GM23338 (cell line): ENCODE measurements around the gene EXO5. TPM values are rescaled to one million over a fixed set of nuclear protein-coding genes. Genes with fewer than 3 reads are reported as not detected.
"Not testable (repeated sequence)": the region's sequence is repeated elsewhere in the genome, so short reads cannot be mapped to it uniquely, and the experiment has no call there.

Source experiments
- ATAC-seq: fragments of 200-7000 bp; cut with Tn5 transposase; 3 replicates; pipeline ENCODE4 v1.9.1; 2020
- DNase-seq: peaks from one replicate; pipeline ENCODE4 v3.0.0-alpha.2; 2015; ENCODE audit warnings: low spot score
- H2AFZ ChIP-seq: fragments of 200-600 bp; sonication (generic); 2 replicates; pipeline ENCODE4 v1.8.0; 2016; ENCODE audit warnings: antibody characterized with exemption, mild to moderate bottlenecking, moderate library complexity
- H3F3A ChIP-seq: fragments of 200-600 bp; sonication (generic); replicated peaks from 2 replicates; pipeline ENCODE4 v1.8.0; 2017; ENCODE audit warnings: antibody characterized with exemption, mixed run types, low read depth
- H3K27ac ChIP-seq: fragments of 200-600 bp; sonication (generic); 2 replicates; pipeline ENCODE4 v1.6.1; 2016; ENCODE audit warnings: low read depth
- H3K27me3 ChIP-seq: fragments of 200-600 bp; sonication (generic); 2 replicates; pipeline ENCODE4 v1.8.0; 2016; ENCODE audit warnings: mild to moderate bottlenecking, mixed run types, moderate library complexity; ENCODE audit not compliant: insufficient read depth
- H3K36me3 ChIP-seq: fragments of 200-600 bp; sonication (generic); 2 replicates; pipeline ENCODE4 v1.8.0; 2016; ENCODE audit warnings: mild to moderate bottlenecking; ENCODE audit not compliant: insufficient read depth
- H3K4me1 ChIP-seq: fragments of 200-600 bp; sonication (generic); 2 replicates; pipeline ENCODE4 v1.8.0; 2016; ENCODE audit warnings: mild to moderate bottlenecking, moderate library complexity; ENCODE audit not compliant: insufficient read depth
- H3K4me2 ChIP-seq: fragments of 200-600 bp; sonication (generic); 2 replicates; pipeline ENCODE4 v1.7.1; 2017; ENCODE audit warnings: mixed run types
- H3K4me3 ChIP-seq: fragments of 200-600 bp; sonication (generic); 2 replicates; pipeline ENCODE4 v1.6.1; 2016; ENCODE audit warnings: mixed run types
- H3K79me2 ChIP-seq: fragments of 200-600 bp; sonication (generic); replicated peaks from 2 replicates; pipeline ENCODE4 v1.8.0; 2017; ENCODE audit warnings: mild to moderate bottlenecking; ENCODE audit not compliant: insufficient read depth
- H3K9me2 ChIP-seq: fragments of 200-600 bp; sonication (generic); 2 replicates; pipeline ENCODE4 v1.8.0; 2017; ENCODE audit not compliant: insufficient read depth
- H4K20me1 ChIP-seq: fragments of 200-600 bp; sonication (generic); replicated peaks from 2 replicates; pipeline ENCODE4 v1.8.0; 2017; ENCODE audit warnings: mild to moderate bottlenecking; ENCODE audit not compliant: insufficient read depth
- H3K27ac Mint-ChIP-seq: 2 replicates; pipeline ENCODE4 v1.8.0; 2020; ENCODE audit warnings: inconsistent platforms, mild to moderate bottlenecking, moderate library complexity, mixed read lengths
- H3K27me3 Mint-ChIP-seq: 3 replicates; pipeline ENCODE4 v1.8.0; 2022; ENCODE audit warnings: low read depth, mild to moderate bottlenecking, moderate library complexity, mixed read lengths, inconsistent platforms; ENCODE audit not compliant: insufficient read depth, poor library complexity
- H3K36me3 Mint-ChIP-seq: 3 replicates; pipeline ENCODE4 v1.8.0; 2021; ENCODE audit warnings: low read depth, mild to moderate bottlenecking, inconsistent platforms, moderate library complexity, mixed read lengths
- H3K4me1 Mint-ChIP-seq: 3 replicates; pipeline ENCODE4 v1.8.0; 2020; ENCODE audit warnings: mild to moderate bottlenecking, inconsistent platforms, mixed read lengths
- H3K4me3 Mint-ChIP-seq: 3 replicates; pipeline ENCODE4 v1.8.0; 2021; ENCODE audit warnings: moderate library complexity, mild to moderate bottlenecking, inconsistent platforms, mixed read lengths
- H3K9me3 Mint-ChIP-seq: 3 replicates; pipeline ENCODE4 v1.8.0; 2020; ENCODE audit warnings: moderate library complexity, mild to moderate bottlenecking, inconsistent platforms, mixed read lengths
- EZH2 ChIP-seq: fragments of 200-600 bp; sonication (generic); IDR thresholded peaks from one replicate; pipeline ENCODE4 v1.8.0; 2017; ENCODE audit warnings: antibody characterized with exemption, mild to moderate bottlenecking, low read depth; ENCODE audit not compliant: unreplicated experiment
- EZH2phosphoT487 ChIP-seq: fragments of 200-600 bp; sonication (generic); IDR thresholded peaks from one replicate; pipeline ENCODE4 v1.8.1; 2018; ENCODE audit warnings: antibody characterized with exemption; ENCODE audit not compliant: unreplicated experiment
- JUNB ChIP-seq: IDR thresholded peaks from one replicate; pipeline ENCODE4 v1.6.1; 2016; ENCODE audit warnings: antibody characterized with exemption; ENCODE audit not compliant: unreplicated experiment
- REST ChIP-seq: IDR thresholded peaks from one replicate; pipeline ENCODE4 v1.6.1; 2018; ENCODE audit warnings: antibody characterized with exemption; ENCODE audit not compliant: unreplicated experiment
- ZNF331 ChIP-seq: fragments of 250-450 bp; sonication (Bioruptor Pico); IDR thresholded peaks from 2 replicates; pipeline ENCODE4 v1.5.0; 2020; ENCODE audit warnings: low read depth, mild to moderate bottlenecking, moderate library complexity
- ZNF462 ChIP-seq: fragments of 250-450 bp; sonication (Bioruptor Pico); IDR thresholded peaks from 2 replicates; pipeline ENCODE4 v1.5.0; 2020; ENCODE audit warnings: mild to moderate bottlenecking, moderate library complexity
- polyA plus RNA-seq: library from polyadenylated mRNA; unstranded; fragments of >200 nt; fragmentation: Nextera tagmentation; extraction: Ambion mirVana; gene quantifications from 2 replicates; pipeline ENCODE4 v1.2.1, GENCODE V29; 2016
- total RNA-seq: library from RNA; depleted of rRNA; stranded (reverse); fragments of >200 nt; shearing (Covaris generic); gene quantifications from 2 replicates; pipeline ENCODE4 v1.2.3, GENCODE V29; 2014

EXO5 gene
- total and polyA plus RNA-seq, 2 experiments from 2014 or later, result 4.4 to 7.2 TPM

- no peak for TF ChIP-seq ZNF462
- TF ChIP-seq REST, result no peak
- TF ChIP-seq EZH2phosphoT487, result no peak
- no peak for TF ChIP-seq EZH2
- no peak for TF ChIP-seq ZNF331 (CRISPR knock-in tag)
- TF ChIP-seq JUNB, result no peak
Observed at GRCh38 chr1:40495315-40495903, 13.2 kb upstream of the EXO5 start (continued).

GRCh38 chr1:40502651-40503050 lies 5.9 kb upstream of the EXO5 start:
- not testable (repeated sequence) for H3K27me3 ChIP-seq, ATAC-seq, H3K4me3 ChIP-seq, H3K4me1 Mint-ChIP-seq, H3K4me2 ChIP-seq, H3K79me2 ChIP-seq, H3K4me1 ChIP-seq, H4K20me1 ChIP-seq, H3K36me3 ChIP-seq, H3K27ac Mint-ChIP-seq, H2AFZ ChIP-seq, H3K27me3 Mint-ChIP-seq, H3F3A ChIP-seq, H3K4me3 Mint-ChIP-seq, H3K9me2 ChIP-seq, H3K27ac ChIP-seq, DNase-seq
- Mint-ChIP-seq H3K9me3 (peaks cover 67% of the 10 kb centered on the region), H3K36me3 (peaks cover 66% of the 10 kb centered on the region)
